Measurements from ENCODE around the gene MGMT. TPM values are rescaled to one million over a fixed set of nuclear protein-coding genes. Genes with fewer than 3 reads are reported as not detected.
A peak's percentile ranks its signal among the peaks of the same experiment; 100 is the strongest.

MGMT gene
- total RNA-seq, 2 donors from 2014 or later, result 28.6 to 33.7 TPM

GRCh38 chr10:129609551-129609950 is 142.5 kb downstream of the MGMT start:
- H3K36me3 ChIP-seq (ENCODE audit: control insufficient read depth, insufficient read depth, low read length), result no peaks in the 10 kb centered on the region
- H3K36me3 Mint-ChIP-seq (ENCODE audit: low read depth), result peaks cover 3% of the 10 kb centered on the region
- H3K27me3 ChIP-seq (ENCODE audit: control insufficient read depth, insufficient read depth, low read length, poor library complexity, severe bottlenecking), result no peaks in the 10 kb centered on the region
- WGBS, 2 experiments (ENCODE audit: insufficient coverage in 1 of 2, insufficient read length in 1 of 2), result 94 to 95% methylated on average over 4 to 9 of the region's 9 CpGs
- H3K4me1 ChIP-seq (ENCODE audit: control insufficient read depth, insufficient read depth, low read length), result peaks cover 4% of the 10 kb centered on the region
- peaks cover 23% of the 10 kb centered on the region for H3K4me1 Mint-ChIP-seq
- no peaks in the 10 kb centered on the region for H3K9me3 Mint-ChIP-seq
- no peak overlapping the region for H3K4me3 Mint-ChIP-seq
- TF ChIP-seq, protein P1, sequence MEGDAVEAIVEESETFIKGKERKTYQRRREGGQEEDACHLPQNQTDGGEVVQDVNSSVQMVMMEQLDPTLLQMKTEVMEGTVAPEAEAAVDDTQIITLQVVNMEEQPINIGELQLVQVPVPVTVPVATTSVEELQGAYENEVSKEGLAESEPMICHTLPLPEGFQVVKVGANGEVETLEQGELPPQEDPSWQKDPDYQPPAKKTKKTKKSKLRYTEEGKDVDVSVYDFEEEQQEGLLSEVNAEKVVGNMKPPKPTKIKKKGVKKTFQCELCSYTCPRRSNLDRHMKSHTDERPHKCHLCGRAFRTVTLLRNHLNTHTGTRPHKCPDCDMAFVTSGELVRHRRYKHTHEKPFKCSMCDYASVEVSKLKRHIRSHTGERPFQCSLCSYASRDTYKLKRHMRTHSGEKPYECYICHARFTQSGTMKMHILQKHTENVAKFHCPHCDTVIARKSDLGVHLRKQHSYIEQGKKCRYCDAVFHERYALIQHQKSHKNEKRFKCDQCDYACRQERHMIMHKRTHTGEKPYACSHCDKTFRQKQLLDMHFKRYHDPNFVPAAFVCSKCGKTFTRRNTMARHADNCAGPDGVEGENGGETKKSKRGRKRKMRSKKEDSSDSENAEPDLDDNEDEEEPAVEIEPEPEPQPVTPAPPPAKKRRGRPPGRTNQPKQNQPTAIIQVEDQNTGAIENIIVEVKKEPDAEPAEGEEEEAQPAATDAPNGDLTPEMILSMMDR (conservative IDR thresholded peaks at IDR 0.05), result no peak
- H3K27me3 Mint-ChIP-seq (ENCODE audit: insufficient read depth), result no peaks in the 10 kb centered on the region
- H3K27ac ChIP-seq (ENCODE audit: low read depth, low read length), result no peak overlapping the region
- H3K9ac ChIP-seq (ENCODE audit: extremely low read depth, low read length, poor library complexity, severe bottlenecking), result no peak overlapping the region
- DNase-seq, result peak; percentile 17
- no peaks in the 10 kb centered on the region for H3K9me3 ChIP-seq (ENCODE audit: control insufficient read depth, low read length)
- H3K4me3 ChIP-seq (ENCODE audit: low read length), result no peak overlapping the region
- H3K27ac Mint-ChIP-seq, result no peak overlapping the region

DNA sequence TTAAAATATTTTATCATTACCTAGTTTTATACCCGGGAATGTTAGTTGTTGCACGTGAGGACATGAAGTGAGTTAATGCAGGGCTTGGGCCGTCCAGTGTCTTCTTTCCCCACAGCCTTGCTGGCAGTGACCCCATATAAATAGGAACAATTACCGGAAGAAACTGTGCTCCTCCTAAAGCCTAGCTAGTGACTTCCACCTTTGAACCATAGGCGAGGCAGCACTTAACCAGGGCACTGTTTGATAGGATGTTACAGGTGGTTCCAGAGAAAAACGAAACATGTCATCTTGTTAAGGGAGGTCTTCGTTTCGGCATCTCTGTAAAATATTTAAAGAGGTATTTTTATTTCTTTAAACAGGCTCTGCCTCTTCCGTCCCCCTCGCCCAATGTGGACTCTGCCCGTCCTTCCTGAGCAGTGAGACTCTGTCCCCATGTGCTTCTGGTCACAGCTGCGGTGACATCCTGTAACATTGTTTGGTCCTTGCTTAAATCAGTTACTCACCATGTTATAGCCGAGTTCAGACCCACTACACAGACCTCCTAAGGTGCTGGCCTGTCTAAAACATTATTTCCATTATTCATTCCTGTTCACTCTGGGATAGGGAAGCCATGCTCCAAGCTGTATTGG is 145.6 kb downstream of the MGMT start:
- peak overlapping the region; percentile 23 for H3K27ac Mint-ChIP-seq
- H3K36me3 Mint-ChIP-seq (ENCODE audit: low read depth), result peaks cover 3% of the 10 kb centered on the region
- Histone ChIP-seq H3K27ac (ENCODE audit: low read depth, low read length) (no peak overlapping the region), H3K4me3 (ENCODE audit: low read length) (no peak overlapping the region), H3K9me3 (ENCODE audit: control insufficient read depth, low read length) (no peaks in the 10 kb centered on the region), H3K4me1 (ENCODE audit: control insufficient read depth, insufficient read depth, low read length) (no peaks in the 10 kb centered on the region), H3K9ac (ENCODE audit: extremely low read depth, low read length, poor library complexity, severe bottlenecking) (no peak overlapping the region), H3K27me3 (ENCODE audit: control insufficient read depth, insufficient read depth, low read length, poor library complexity, severe bottlenecking) (no peaks in the 10 kb centered on the region), H3K36me3 (ENCODE audit: control insufficient read depth, insufficient read depth, low read length) (no peaks in the 10 kb centered on the region)
- H3K9me3 Mint-ChIP-seq, result no peaks in the 10 kb centered on the region
- peak; percentile 11 for DNase-seq
- H3K27me3 Mint-ChIP-seq (ENCODE audit: insufficient read depth), result no peaks in the 10 kb centered on the region
- no peak overlapping the region for H3K4me3 Mint-ChIP-seq
- peaks cover 10% of the 10 kb centered on the region for H3K4me1 Mint-ChIP-seq
- WGBS, 2 experiments (ENCODE audit: insufficient coverage in 1 of 2, insufficient read length in 1 of 2), result 95 to 96% methylated on average over 10 to 13 of the region's 13 CpGs
- TF ChIP-seq, protein P1 (conservative IDR thresholded peaks at IDR 0.05), result no peak

GRCh38 chr10:129613377-129613980 is 146.4 kb downstream of the MGMT start:
- no peak overlapping the region for H3K4me3 Mint-ChIP-seq
- peak; percentile 22 for DNase-seq
- peaks cover 3% of the 10 kb centered on the region for H3K36me3 Mint-ChIP-seq (ENCODE audit: low read depth)
- no peak overlapping the region for H3K27ac Mint-ChIP-seq
- no peaks in the 10 kb centered on the region for H3K27me3 ChIP-seq (ENCODE audit: control insufficient read depth, insufficient read depth, low read length, poor library complexity, severe bottlenecking)
- H3K36me3 ChIP-seq (ENCODE audit: control insufficient read depth, insufficient read depth, low read length), result no peaks in the 10 kb centered on the region
- no peak overlapping the region for H3K27ac ChIP-seq (ENCODE audit: low read depth, low read length)
- H3K4me1 Mint-ChIP-seq, result peaks cover 10% of the 10 kb centered on the region
- no peak overlapping the region for H3K4me3 ChIP-seq (ENCODE audit: low read length)
- no peaks in the 10 kb centered on the region for H3K4me1 ChIP-seq (ENCODE audit: control insufficient read depth, insufficient read depth, low read length)
- H3K9me3 ChIP-seq (ENCODE audit: control insufficient read depth, low read length), result no peaks in the 10 kb centered on the region
- no peaks in the 10 kb centered on the region for H3K9me3 Mint-ChIP-seq
- no peaks in the 10 kb centered on the region for H3K27me3 Mint-ChIP-seq (ENCODE audit: insufficient read depth)
- TF ChIP-seq, protein P1 (conservative IDR thresholded peaks at IDR 0.05), result no peak
- 92 to 95% methylated on average over 5 to 12 of the region's 12 CpGs for WGBS, 2 experiments (ENCODE audit: insufficient coverage in 1 of 2, insufficient read length in 1 of 2)
- H3K9ac ChIP-seq (ENCODE audit: extremely low read depth, low read length, poor library complexity, severe bottlenecking), result no peak overlapping the region

Data from endodermal cell (in vitro differentiated cells).